ENCODE data around the gene PFKL.

DNA sequence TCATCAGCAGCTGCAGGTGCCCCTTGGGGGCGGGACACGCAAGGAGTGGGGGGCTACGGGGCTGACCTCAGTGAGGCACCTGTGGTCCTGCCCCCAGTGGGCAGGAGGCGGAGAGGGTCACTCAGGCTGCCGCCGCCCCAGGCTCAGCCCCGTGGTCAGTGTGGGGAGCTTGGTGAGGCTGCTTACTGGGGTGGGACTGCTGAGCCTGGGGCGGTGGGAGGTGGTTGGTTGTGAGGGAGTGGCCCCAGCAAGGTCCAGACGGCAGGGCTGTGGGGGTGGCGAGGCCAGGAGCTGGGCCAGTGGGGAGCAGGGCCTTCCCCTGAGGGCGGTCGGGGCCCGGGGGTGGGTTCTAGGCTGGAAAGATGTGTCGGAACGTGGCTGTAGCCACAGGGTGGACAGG lies 14.3 kb downstream of the PFKL start:
- no peak for TF ChIP-seq CTCF (IDR thresholded peaks at IDR 0.05)
- TF ChIP-seq POLR2A (IDR thresholded peaks at IDR 0.05), result no peak
